NCI-H2196 (cell line): Measurements from ENCODE around the gene LCP1.

Source experiments
- DNase-seq: peaks from one replicate; lab custom pipeline; 2025; ENCODE audit not compliant: unreplicated experiment; lab: John Stamatoyannopoulos, UW

LCP1 gene

DNA sequence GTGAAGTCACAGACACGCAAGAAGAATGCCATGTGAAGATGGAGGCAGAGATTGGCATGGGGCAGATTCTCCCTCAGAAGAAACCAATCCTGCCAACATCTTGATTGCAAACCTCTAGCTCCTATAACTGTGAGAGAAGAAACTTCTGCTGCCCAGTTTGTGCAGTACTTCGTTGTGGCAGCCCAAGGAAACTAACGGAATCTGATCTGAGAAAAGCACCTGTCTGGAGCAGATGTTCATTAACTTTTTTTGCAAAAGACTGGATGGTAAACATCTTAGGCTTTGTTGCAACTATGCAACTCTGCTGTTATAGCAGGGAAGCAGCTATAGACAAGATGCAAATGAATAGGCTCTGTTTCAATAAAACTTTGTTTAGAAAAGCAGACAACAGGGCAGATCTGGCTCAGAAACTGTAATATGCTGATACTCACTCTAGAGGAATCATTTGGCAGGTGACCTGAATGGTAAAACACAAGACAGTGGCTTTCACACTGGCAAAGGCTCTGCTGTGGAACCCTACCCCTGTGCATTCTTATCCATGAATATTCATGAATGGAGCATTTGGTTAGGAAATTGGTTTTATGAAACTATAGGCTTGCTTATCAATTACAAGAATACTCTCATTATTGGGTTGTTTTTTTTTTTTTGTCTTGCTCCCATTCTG lies 51.9 kb downstream of the LCP1 start:
- DNase-seq = no peak

DNA sequence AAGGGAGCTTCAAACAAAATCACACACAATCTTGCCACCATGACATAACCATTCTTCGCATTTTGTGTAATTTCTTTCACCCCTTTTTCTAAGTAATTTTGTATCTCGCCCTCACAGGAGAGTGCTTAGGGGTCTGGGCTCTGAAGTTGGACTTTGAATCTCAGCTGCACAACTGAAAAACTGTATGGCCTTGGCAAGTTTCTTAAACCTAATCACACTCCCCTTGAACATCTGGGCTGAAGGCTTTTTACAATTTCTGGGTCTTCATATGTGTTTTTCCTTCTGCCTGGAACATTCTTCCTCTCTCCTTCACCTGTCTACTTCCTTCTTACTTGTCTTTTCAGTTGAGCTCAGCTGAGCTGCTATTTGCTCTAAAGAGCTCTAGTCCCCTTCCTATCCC lies 52.9 kb downstream of the LCP1 start:
- DNase-seq = no peak

DNA sequence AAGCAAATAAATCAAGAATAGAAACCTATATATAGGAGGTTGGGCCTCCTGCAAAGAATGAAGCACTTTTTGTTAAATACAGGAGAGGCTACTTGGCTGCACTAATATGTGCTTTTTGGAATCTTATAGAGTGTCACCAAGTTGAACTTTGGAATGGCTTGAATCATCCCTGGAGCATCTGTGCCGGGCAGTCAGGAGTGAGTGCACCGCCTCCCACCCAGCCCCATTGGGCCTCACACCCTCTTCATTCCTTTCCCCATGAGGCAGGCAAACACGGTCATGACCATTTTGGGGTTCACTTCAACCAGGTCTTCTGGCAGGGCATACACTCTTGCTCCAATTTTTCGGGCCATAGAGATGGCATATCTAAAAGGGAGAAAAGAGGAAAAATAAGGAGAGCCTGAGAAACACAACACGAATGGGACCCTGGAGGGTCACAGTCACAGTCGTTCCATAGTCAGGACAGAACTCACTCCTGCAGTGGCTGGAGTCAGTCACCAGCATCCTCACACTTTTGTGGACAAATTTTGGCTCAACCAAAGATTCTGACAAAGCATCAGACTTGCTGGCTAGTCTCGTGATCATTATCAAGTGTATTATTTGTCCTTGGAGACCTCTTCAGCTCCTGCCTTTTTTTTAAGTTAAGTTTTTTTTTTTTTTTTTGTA lies 54.5 kb downstream of the LCP1 start:
- no peak for DNase-seq

DNA sequence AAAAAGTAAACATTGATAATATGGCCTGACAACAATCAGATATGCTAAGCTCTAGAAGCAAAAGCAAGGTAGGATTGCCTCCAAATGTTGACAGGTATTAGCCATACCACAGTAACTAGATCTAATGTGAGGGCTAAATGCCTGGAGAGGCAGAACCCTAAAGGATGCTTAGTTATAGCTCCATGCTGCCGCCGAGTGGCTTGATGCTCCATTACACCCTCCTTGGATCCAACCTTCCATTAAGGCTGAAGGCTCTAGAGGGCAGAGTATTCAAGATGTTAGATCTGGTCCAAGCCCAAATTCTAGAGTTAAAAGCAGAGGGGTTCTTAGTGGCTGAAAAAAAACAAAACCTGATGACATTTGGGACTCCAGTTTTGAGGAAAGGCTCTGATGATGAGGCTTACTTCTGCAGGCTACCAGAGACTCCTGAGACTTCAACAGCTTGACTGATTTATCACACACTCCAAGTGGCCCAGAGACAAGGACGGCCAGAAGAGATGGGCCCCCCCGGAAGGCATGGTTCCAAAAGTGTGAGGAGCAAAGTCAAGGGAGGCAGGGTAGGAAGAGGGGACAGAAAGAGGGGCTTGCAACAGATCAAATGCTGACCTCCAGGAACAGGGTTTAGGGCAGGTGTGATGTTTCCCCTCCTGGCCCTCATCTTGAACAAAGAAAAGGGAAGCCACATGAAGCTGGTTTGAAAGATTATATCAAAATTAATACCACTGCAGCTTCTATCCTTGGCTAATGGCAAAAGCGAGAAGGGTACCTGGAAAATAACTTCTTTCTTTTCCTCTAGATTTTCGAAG lies 55.2 kb downstream of the LCP1 start:
- peak; percentile 71 for DNase-seq

DNA sequence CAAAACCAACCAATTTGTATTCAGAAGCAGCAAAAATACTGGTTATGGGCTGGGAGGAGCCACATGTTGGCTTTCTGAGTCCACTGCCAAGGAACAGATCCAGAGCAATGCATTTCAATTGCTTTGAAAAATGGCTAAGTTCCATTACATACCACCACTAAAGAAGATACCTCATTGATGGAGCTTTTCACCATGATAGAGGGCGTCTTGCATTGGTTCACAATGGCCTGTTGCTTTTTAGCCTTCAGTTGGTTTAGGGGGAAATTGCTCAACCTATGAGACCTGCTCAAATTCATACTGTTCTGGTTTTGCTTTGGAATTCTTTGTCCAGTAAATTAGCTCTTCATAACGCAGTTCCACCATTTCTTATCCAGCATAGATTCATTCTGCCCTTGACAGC lies 55.9 kb downstream of the LCP1 start:
- DNase-seq = no peak

DNA sequence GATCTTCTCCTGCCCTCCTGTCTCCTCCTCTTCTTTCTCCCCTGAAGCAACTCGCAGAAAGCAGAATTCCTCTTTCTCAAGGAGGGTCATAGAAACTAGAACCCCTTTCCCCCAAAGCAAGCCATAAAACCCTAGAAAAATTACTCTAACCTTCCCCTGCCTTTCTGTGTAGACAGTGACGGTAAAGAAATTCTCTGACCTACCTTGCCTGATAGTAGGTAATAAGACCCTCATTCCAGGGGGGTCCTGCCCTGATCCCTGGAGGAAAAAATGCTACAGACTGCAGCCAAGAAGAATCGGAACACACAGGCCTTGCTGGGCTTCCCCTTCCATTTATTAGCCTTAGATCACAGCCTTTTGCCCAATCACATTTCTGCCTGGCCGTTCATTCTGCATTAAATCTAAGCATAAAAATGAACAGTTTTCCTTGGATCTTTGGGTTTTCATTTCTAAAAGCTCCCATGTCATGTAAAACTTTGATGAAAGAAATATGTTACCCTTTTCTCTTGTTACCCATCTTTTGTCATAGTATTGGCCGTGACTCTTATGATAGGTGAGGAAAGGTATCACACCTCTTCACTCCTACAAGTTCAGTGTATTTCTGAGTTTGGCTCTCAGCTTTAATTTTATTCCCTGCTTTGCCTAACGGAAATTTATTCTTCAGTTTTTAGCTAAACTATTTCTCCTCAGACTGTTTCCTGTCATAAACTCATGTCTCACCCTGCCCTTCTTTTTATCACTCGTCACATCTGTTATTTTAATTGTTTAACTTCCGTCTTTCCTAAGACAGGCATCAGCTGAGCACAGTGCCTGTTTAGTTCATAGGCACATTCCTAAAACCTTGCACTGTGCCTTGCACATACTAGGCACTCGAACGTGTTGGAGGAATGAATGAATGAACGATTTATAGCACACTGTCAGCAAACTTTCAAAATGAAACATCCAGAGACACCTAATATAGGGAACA lies 56.7 kb downstream of the LCP1 start:
- no peak for DNase-seq

DNA sequence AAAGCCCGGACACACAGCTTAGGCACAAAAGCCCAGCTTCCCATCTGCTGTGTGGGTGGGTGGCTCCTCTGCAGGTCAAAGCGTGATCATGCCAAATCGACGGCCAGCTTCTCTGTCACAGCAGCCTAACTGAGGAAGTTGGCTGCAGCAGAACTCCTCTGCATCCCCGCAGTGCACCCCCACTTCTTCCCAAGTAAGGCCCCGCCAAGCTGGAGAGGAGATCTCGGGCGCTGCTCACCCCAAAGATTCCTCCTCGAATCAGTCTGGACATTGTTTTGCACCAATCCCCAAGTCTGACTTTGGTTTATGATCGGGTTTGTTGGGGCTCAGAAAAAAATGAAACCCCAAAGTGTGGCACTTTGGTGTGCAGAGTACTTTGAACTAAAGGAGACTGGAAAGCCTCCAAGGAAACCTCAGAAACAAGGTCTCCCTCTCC lies 57.4 kb downstream of the LCP1 start:
- DNase-seq = no peak

DNA sequence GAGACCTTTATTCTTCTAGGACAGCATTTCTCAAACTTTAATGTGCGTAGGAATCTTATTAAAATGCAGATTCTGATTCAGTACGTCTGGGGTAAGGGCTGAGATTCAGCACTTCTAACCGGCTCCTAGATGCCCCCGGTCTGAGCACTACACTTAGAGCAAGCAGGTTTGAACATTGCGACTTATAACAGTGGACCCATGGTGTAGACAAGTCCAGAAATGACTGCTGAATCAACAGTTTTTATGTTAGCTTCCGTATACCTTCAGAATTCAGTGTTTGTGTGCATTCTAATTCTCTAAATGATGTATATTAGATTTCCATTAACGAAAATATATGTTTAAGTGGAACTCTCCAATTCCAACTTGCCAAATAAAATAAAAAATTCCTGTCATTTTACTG lies 59.7 kb downstream of the LCP1 start:
- DNase-seq = no peak

DNA sequence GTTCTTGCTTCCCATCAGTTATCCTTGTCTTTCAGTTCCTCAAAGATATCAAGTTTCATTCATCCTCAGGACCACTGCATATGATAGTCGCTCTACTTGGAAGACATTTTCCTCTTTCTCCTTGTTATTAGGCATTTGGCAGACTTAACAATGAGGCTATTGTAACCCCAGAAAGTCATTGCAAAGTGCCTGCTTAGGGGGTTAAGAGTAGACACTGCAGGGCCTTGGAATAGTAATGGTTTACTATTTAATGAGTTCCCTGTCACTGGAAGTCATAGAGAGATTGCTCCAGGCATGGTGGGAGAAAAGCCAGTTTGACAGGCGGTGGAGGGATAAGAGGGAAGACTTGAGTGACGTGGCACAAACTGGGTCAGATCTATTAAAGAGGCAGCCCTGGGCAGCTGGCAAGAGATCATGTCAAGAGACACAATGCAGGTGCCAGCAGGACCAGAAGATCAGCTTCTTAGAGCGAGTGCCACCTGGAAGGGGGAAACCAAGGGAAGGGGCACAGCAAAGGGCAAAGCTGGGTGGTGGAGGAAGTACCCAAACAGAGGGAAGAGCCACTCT lies 60.3 kb downstream of the LCP1 start:
- no peak for DNase-seq

DNA sequence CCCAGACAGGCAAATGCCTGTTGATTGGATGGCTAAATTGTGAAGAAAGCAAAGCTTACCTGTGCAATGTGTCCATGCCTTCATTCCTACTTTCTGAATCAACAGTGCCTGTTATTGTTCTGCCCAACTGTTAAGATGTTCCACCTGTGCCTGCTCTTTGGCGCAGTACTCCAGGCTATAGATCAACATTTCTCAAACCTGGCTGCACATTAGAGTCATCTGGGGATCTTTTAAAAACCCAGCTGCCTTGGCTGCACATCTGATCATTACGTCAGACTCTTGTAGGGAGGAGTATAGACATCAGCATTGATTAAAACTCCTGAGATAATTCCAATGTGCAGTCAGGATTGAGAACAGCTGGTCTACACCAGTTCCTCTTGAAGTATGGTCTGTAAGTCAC lies 60.9 kb downstream of the LCP1 start:
- no peak for DNase-seq

DNA sequence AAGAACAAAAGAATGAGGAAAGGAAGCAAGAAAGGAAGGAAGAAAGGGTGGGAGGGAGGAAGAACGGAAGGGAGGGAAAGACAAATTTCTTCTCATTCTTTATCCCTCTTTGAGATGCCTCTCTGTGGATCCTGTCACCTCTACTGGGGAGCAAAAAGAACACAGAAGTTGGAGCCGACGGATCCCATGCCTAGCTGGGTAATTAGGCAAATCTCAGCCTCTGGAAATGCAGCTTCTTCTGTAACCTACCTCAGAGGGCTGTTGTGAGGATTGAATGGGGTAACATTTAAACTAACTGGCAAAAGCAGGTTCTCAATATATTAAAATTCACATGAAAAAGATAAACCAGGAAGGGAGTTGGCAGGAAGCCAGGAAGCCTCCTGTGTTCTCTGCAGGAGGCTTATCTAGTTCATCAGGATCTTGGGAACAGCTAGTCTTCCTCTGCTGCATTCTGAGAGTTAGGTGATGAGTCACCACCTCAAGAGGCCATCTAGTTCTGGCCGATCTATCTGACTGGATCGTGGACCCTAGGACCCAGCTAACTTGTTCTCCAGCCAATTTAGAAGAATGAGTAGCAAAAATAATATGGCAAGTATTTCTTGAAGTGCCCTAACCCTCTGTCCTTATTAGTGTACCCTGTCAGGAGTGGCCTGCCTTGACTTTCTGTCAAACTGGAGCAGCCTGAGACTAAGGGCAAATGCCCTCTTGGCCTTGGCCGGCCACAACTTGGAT lies 61.9 kb downstream of the LCP1 start:
- DNase-seq = peak; percentile 34

DNA sequence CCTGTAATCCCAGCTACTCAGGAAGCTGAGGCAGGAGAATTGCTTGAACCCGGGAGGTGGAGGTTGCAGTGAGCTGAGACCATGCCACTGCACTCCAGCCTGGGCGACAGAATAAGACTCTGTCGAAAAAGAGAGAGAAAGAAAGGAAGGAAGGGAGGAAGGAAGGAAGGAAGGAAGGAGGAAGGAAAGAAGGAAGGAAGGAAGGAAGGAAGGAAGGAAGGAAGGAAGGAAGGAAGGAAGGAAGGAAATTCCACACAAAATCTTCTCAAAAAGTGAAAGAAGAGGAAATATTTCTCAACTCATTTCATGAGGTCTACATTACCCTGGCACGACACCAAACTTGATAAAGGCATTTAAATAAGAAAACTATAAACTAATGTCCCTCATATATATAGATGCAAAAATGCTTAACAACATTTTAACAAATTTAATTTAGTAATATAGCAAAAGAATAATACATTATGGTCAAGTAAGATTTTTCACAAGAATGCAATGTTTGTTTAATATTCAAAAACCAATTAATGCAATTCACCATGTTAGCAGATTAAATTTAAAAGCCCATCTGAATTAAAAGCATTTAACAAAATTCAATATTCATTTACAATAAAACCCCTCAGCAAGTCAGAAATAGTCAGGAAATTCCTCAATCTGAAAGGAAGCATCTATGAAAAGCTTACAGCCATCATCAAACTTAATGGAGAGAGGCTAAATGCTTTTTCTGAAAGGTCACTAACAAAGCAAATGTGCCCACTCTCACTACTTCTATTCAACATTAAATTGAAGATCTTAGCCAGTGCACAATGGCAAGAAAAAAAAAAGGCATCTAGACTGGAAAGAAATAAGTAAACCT lies 65.1 kb downstream of the LCP1 start:
- no peak for DNase-seq

DNA sequence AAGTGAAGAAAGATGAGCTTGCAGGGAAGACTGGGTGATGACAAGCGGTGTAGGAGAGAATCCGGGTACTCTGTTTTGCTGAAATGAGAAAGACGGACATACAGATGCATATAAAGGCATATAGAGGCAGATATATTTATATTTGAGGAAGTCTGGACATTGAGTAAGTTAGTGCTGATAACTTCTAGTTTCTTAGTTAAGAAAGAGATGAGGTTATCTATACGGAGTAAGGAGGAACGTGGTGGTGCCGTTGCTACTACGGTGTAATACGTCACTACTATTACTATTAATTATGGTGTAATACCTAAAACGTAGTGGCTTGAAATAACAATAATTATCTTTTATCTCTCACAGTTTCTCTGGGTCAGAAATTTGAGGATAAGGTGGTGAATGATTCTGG lies 67.4 kb downstream of the LCP1 start:
- no peak for DNase-seq

DNA sequence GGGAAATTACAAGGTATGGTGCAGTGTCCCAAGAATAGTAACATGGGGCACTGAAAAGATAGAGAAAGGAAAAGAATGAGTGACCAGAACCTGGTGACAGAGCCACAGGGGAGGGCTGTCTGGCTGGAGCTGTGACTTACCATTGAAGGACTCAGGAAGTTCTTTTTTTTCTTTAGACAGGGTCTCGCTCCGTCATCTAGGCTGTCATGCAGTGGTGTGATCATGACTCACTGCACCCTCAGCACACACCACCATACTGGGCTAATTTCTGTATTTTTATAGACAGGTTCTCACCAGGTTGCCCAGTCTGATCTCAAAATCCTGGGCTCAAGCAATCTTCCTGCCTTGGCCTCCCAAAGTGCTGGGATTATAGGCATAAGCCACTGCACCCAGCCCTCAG lies 68.4 kb downstream of the LCP1 start:
- no peak for DNase-seq

DNA sequence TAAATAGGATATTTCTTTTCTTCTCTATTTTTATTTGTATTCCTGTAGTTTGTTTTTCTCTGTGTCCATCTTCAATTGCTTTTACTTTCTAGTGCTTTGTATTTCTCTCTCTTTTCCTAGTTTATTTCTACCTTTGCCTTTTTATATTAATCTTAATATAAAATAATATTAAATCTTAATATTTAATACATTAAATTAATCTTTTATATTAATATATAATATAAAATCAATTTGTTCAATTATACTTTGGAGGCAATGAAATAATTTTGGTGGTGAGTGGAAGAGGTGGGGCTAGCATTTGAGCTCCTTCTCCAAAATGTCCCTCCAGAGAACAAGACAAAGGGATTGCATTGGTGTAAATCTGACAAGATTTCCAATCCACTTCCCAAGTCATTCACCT lies 70.8 kb downstream of the LCP1 start:
- no peak for DNase-seq

DNA sequence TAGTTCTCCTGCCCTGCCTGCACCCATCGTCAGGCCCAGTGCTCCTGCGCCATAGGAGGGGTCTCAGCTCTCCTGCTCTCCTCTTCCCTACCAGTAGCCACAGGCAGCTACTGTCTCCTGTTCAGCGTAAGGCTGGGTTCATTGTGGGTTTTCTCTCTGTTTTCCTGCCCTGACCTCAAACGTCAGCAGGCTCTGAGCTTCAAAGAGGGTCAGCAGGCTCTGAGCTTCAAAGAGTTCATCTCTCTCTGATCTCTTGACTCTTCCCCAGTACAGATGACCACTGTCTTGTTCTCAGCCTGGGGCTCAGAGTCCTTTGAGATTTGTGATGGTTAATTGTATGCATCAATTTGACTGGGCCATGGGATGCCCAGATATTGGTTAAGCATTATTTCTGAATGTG lies 72.5 kb downstream of the LCP1 start:
- DNase-seq = no peak

DNA sequence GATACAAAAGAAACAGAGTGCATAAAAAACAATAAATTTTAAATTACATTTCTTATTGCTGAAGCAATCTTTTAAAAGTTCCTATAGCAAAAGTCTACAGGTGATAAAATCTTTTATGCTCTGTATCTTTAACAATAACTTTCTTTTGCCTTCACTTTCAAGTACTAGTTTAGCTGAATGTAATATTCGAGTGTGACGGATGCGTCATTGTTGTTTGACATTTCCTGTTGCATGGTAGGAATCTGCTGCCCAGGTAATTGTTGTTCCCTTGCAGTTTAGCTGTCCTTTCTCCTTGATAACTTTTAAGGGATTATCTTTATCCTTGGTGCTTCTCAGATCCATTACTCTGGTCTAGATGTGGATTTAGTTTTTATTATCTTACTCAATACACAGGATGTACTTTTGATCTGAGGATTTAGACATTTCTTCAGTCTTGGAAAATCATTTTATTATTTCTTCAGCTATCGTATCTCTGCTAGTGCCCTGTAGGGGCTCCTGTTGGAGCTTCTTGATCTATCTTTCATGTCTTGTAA lies 75.1 kb downstream of the LCP1 start:
- DNase-seq = no peak

DNA sequence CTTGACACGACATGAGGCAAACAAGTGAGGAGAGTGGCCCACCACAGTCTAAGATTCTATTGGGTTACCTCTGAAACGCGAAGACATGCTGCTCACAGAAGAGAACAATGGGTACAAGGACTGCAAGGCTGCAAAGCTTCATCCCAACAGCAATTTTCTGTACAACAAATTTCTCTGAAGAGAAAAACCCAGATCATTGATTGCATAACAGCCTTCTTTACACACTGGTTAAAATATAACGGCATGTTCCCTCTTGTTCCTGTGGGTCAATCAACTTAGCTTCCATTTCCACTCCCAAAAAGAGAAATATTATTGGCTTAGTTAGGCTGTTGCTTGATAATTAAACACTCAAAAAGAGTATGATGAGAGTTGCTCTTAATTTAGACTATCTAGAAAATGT lies 77.1 kb downstream of the LCP1 start, which contains the start of gene CPB2:
Gene CPB2, minus strand, starts transcription at position 166 of the 400 bp plus-strand sequence. Its CDS starts 24 bp downstream, at position 142.
- no peak for DNase-seq

DNA sequence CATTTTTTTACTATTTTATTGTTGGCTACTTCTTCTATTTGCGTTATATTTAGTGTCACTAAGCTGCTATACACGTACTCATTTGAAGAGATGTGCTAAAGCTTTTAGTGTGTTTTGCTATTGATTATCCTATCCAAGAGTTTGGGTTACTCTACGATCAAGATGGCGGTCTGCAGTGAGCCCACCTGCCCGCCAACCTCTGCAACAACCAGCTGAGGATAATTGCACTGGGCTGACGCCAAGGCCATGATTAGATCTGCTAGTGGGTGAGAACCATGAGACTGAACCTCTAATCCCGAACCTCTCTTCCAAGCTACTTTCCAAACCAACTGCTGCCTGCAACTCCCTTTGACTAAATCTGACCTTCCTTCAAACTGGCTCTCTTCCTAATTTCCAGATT lies 78.9 kb downstream of the LCP1 start:
- no peak for DNase-seq
